Stimulated activated CD4-positive, alpha-beta T cell treated with anti-CD3 and anti-CD28 coated beads, Interleukin-15, amount 100 ng/mL, for 24 hours (primary cell): ENCODE measurements around the gene WNK2.

Source experiments
- DNase-seq: peaks from one replicate; pipeline ENCODE4 v3.0.0-alpha.2; 2020

Gene WNK2

GRCh38 chr9:93256878-93257807, 73.2 kb downstream of the WNK2 start:
- DNase-seq: no peak

DNA sequence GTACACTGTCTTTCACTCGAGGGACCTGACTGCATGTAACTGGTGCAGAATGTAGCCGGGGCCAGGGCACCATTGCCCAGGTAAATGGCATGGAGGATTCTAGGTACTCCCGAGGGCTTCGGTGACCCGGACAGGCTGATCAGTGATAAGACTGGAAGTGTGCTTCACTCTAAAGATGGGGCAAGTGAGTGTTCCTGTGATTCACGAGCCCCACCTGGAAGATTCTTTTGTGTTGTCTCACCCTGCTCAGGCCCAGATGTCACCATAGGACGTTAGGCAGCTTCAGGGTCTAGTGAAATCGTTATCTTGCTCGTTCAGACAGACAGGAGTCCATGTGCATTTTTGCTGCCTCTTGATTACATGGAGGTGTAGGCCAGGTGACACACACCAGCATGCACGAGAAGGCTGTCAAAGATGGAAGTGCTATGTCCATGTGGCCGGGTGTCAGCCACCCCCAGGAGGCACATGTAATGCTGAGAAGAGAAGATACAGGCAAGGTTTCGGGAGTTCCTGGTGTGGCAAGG, 73.9 kb downstream of the WNK2 start:
- DNase-seq: no peak

DNA sequence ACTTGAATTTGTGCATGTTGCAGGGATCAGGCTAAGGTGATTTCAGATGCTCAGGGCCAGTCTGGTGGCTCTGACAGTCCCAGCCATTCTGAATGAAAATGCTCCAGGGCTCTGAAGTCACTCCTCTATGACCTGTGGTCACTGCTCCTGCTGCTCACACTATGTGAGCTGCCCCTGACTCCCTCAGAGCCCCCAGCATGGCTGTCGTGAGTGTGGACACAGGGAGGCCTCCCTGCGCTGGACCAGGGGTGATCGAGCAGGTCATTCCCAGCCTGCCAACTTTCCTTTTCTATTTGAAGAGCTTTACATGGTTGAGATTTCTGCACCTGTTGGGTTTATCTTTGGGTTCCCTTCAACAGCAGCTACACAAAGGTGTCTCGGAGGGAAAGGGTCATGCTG, 74.5 kb downstream of the WNK2 start:
- DNase-seq: no peak

DNA sequence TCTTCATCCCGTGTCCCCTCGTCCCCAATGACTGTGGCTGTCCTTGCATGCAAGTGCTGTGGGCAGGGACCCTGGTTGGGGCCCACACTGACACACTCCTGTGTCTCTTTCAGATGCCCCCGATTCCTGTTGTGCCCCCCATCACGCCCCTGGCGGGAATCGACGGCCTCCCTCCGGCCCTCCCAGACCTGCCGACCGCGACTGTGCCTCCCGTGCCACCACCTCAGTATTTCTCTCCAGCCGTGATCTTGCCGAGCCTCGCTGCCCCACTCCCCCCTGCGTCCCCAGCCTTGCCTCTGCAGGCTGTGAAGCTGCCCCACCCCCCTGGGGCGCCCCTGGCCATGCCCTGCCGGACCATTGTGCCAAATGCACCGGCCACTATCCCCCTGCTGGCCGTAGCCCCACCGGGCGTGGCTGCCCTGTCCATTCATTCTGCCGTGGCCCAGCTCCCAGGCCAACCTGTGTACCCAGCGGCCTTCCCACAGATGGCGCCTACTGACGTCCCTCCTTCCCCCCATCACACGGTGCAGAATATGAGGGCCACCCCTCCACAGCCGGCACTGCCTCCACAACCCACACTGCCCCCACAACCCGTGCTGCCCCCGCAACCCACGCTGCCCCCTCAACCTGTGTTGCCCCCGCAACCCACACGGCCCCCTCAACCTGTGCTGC, 75.0 kb downstream of the WNK2 start:
- DNase-seq: no peak

GRCh38 chr9:93259490-93260262, 75.7 kb downstream of the WNK2 start:
- no peak for DNase-seq

- DNase-seq: no peak
These were observed 76.5 kb downstream of the WNK2 start for GRCh38 chr9:93260263-93261066.

GRCh38 chr9:93261281-93261680, 77.3 kb downstream of the WNK2 start:
- DNase-seq: no peak

- DNase-seq: no peak
These were observed 78.0 kb downstream of the WNK2 start for GRCh38 chr9:93261735-93262523.

DNA sequence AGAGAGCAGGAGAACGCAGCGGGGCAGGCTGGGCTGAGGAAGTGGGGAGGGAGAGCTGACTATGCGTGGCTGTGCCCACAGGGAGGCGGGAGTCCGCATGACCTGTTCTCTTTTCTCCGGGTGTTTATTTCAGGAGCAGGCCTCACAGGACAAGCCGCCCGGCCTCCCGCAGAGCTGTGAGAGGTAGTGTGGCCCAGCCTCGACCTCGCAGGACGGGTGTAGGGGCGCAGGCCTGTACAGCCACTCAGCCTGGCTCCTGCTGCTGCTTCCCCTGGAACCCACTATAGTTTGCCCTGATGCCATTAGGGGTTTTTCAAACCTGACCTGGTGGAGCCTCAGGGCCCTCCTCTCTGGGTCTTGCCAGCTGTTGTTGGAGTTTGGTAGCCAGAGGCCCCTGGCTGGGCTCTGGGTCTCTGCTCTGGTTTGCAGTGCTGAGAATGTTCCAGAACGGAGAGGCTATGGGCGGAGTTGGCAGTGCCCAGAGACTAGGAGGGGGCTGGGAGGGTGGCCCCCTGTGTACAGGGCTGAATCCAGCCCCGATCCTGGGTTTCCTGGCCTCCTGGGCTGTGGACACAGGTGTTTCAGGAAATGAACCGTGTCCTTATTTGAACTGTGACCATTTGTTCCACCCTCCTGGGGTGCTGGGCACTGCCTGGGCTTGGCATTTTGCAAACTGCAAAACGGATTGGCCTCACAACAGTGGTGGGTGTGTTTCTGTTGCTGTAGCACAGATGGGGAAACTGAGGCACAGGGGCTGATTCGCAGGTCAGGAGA, 78.8 kb downstream of the WNK2 start:
- no peak for DNase-seq

DNA sequence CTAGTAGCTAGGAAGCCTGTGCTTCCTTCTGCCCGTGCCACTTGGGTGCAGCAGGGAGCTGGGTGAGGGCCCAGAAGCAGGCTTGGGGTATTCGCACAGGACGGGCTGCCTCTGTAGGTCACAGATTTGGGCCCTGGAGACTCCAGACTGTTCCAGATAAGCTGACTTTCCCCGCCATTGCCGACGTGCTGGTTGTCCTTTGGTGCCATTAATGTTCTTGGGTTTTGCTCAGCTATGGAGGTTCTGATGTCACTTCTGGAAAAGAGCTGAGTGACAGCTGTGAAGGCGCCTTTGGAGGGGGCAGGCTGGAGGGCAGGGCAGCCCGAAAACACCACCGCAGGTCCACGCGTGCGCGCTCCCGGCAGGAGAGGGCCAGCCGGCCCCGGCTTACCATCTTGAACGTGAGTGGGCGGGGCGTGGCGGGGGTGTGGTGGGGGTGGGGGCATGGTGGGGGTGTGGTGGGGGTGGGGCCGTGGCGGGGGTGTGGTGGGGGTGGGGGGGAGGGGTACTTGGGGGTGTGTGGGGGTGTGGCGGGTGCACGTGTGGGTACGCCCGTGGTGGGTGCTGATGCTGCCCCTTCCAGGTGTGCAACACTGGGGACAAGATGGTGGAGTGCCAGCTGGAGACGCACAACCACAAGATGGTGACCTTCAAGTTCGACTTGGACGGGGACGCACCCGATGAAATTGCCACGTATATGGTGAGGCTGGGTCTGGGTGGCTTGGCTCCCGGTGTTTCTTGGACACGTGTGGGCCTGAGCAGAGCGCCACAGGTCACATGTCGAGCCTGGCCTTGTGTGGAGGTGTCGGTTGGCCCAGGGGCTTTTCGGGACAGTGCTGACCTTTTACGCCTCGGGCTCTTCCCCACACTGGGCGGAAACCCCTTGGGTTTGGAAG, 79.6 kb downstream of the WNK2 start:
- no peak for DNase-seq

- DNase-seq: no peak
These were observed 80.6 kb downstream of the WNK2 start for GRCh38 chr9:93264338-93265125.

DNA sequence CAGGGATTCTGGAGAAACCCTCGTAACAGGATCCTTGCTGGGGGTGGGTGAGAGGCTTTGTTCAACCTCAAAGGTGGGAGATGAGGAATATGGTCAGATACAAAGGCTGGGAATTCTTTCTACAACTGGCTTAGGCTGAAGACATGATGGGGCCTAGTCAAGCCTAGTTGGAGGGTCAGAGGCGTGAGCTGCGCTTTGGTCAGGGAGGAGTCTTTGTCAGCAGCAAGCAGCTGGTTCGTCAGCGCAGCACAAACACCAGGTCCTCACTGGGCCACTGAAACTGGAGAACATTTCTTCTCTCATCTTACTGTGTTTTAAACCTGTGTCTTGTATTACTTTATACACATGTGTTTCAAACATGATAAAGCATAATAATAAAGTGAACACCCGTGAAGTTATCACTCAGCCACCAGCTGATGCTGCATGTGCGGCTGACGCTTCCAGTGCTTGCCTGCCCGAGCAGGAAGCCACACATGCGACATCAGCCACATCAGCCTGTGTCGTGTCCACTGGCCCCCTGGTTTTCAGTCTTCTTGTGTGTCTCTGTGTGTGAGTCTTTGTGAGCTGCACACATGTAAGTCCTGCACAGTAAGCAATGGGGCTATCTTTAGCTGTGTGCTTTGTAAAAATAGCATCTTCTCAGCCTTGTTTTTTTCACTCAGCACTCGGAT, 81.5 kb downstream of the WNK2 start:
- DNase-seq: no peak

DNA sequence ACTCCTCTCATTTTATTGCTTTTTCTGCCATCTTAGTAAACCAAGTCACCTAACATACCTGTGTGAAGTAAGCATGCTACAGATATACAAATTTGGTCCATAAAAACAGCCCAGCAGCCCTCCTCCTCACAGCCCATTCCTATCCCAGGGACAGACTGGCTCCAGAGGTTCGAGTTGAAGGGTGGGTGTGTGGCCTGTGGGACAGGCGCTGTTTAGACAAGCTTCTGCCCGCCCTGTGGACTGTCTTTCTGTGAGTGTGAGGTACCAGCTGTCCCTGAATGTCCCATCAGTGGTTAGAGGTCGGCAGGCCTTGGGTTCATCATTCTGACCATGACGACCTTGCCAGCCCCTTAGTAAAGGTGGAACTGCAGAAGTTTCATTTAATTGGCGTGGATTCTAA, 82.0 kb downstream of the WNK2 start:
- no peak for DNase-seq

DNA sequence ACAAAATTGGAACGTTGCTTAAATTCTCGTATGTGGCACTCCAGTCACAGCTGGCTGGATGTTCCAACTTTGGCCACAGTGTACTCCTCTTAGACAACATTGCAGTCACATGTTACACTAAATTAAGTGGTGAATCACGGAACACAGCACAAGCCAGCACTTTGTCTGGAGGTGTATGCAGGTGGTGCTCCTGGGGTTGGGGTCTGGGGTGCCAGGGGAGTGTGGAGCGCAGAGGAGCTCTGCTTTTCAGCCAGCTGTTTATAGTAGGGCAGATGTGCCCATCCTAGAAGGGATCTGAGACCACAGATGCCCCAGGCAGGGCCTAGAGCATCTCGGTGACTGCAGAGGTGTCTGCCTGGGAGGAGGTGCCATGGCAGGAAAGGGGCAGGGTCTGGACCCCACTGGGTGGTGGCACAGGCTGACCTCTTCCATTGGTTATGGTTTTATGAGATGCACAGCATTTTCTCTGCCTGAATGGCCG, 82.6 kb downstream of the WNK2 start:
- DNase-seq: no peak

DNA sequence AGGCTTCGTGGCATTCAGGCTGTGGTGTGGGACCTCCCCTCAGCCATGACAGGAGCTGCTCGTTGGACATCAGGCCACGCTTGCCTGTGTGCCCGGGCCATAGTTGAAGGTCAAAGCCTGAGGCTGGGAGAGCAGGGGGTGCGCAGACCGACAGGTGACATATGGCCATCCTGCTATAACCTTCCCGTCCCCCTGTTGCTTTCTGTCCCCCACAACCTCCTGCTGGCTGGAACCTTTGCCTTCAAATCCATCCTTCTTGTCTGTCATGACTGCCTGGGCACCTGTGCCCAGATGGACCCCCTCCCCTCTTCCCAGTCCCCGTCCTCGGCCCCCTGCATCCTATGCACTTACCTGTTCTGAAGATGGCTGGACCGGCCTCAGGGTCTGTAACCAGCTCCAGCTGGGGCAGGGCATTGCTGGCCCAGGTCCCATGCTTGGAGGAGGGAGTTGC, 83.2 kb downstream of the WNK2 start:
- DNase-seq: no peak

- no peak for DNase-seq
These were observed 84.0 kb downstream of the WNK2 start for GRCh38 chr9:93267681-93268505.
